Esophagus squamous epithelium (tissue), 5 donors: Measurements from ENCODE around the gene SLC39A3. TPM values are rescaled to one million over a fixed set of nuclear protein-coding genes. Genes with fewer than 3 reads are reported as not detected.

Experiments used
- DNase-seq: peaks from one replicate; lab custom pipeline; 2025; lab: John Stamatoyannopoulos, UW
- H3K27ac ChIP-seq, 4 donors: fragments of 200-600 bp; sonication (generic); one replicate each; pipeline ENCODE4 v1.5.1; 2016 to 2019; ENCODE audit warnings: mild to moderate bottlenecking in 1 of 4
- H3K27me3 ChIP-seq, 4 donors: fragments of 200-600 bp; sonication (generic); 1 replicate in 3 of 4; 2 replicates in 1 of 4; pipeline versions ENCODE4 v1.5.1 to v1.6.0; 2017 to 2021; ENCODE audit warnings: antibody characterized with exemption in 1 of 4
- H3K36me3 ChIP-seq, 3 donors: fragments of 200-600 bp; sonication (generic); one replicate each; pipeline ENCODE4 v1.5.1; 2016 to 2019
- H3K4me1 ChIP-seq, 3 donors: fragments of 200-600 bp; sonication (generic); one replicate each; pipeline ENCODE4 v1.5.1; 2017 to 2019
- H3K4me3 ChIP-seq, 4 donors: fragments of 200-600 bp; sonication (generic); 1 replicate in 3 of 4; 2 replicates in 1 of 4; pipeline ENCODE4 v1.5.1; 2016 to 2019; ENCODE audit warnings: mild to moderate bottlenecking in 2 of 4, moderate library complexity in 1 of 4
- H3K9me3 ChIP-seq, 3 donors: fragments of 200-600 bp; sonication (generic); one replicate each; pipeline ENCODE4 v1.5.1; 2016 to 2019
- POLR2A ChIP-seq, 4 donors: fragments of 450-650 bp; IDR thresholded peaks; one replicate each; pipeline ENCODE4 v1.6.1; 2017; ENCODE audit warnings: antibody characterized with exemption in 4 of 4, mild to moderate bottlenecking in 4 of 4, moderate library complexity in 3 of 4
- WGBS, 2 donors: methylation state at CpG; one replicate each; pipeline ENCODE4 v1.1.5; 2018; 5-methylcytosine and 5-hydroxymethylcytosine counted together
- intact Hi-C: fragments of 100-400 bp; cut with DNase I; formaldehyde crosslinking; loops from one replicate; pipeline ENCODE4 v1.15.0; 2022
- total RNA-seq, 4 donors: library from RNA; depleted of rRNA; stranded (reverse); fragments of >200 nt; gene quantifications; one replicate each; pipeline ENCODE4 v1.1.0, GENCODE V29; 2016
- TF ChIP-seq, protein P1 (sequence below), 6 experiments: fragments of 450-650 bp in 4 of 6; fragments of 200-600 bp in 2 of 6; sonication (generic) in 2 of 6; IDR thresholded peaks; one replicate each; pipeline ENCODE4 v1.5.1; 2016 to 2019; ENCODE audit warnings: antibody characterized with exemption in 6 of 6, mild to moderate bottlenecking in 4 of 6, moderate library complexity in 4 of 6
- donor health status: DM: yes; HTN: yes; CAD: no.

The SLC39A3 gene
- total RNA-seq, 4 donors from 2014 or later: 14.8 to 22.1 (median 20.7) TPM

DNA sequence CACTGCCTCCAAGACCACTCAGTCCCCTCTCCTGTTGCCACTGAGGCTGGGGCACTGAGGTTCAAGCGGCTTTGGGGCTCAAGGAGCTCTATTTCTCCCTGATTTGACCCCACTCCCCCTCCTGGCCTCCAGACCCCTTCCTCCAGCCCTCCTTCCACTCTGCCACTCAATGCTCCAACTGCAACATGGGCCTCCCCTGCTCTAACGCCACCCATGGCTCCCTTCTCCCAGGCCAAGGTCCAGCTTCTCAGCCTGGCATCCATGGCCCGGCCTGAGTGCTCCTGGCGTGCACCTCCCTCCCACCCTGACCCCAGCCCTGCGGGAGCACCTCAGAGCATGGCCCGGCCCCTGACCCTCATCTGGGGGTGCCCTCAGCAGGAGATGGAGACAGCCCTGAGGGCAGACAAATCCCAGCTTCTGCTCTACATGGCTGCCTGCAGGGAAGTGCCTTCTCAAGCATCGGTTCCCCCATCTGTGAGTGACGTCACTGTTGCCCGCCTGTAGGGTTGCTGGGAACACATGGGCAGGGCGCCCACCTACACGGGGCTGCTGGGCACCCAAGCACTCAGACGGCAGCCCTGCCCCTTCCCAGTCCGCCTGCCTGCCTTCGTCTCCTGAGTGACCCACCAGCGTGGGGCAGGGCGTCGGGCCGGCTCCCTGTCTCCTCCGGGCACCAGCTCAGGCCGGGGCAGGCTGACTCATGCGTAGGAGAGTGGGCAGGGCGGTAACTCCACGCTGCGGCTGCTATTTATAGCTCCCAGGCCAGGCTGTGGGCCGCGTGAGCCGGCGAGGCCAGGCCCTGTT lies 17.1 kb downstream of the SLC39A3 start:
- no peak for DNase-seq
- 45 to 95% methylated on average over 3 to 7 of the region's 28 CpGs for WGBS, 2 donors
- Histone ChIP-seq H3K9me3 (no peaks in the 10 kb centered on the region), H3K4me3 (no peak overlapping the region), H3K36me3 (no peaks in the 10 kb centered on the region), H3K27me3 (peaks cover 0 to 89% (median 10%) of the 10 kb centered on the region in 4 donors), H3K4me1 (peaks cover 29 to 50% (median 29%) of the 10 kb centered on the region in 3 donors), H3K27ac (peak overlapping the region in 3 of 4 donors; percentile 50 to 62 (median 60))
- intact Hi-C loops: no loop called here
- TF ChIP-seq POLR2A (IDR thresholded peaks at IDR 0.05): no peak
- TF ChIP-seq, protein P1, sequence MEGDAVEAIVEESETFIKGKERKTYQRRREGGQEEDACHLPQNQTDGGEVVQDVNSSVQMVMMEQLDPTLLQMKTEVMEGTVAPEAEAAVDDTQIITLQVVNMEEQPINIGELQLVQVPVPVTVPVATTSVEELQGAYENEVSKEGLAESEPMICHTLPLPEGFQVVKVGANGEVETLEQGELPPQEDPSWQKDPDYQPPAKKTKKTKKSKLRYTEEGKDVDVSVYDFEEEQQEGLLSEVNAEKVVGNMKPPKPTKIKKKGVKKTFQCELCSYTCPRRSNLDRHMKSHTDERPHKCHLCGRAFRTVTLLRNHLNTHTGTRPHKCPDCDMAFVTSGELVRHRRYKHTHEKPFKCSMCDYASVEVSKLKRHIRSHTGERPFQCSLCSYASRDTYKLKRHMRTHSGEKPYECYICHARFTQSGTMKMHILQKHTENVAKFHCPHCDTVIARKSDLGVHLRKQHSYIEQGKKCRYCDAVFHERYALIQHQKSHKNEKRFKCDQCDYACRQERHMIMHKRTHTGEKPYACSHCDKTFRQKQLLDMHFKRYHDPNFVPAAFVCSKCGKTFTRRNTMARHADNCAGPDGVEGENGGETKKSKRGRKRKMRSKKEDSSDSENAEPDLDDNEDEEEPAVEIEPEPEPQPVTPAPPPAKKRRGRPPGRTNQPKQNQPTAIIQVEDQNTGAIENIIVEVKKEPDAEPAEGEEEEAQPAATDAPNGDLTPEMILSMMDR (IDR thresholded peaks at IDR 0.05): no peak

DNA sequence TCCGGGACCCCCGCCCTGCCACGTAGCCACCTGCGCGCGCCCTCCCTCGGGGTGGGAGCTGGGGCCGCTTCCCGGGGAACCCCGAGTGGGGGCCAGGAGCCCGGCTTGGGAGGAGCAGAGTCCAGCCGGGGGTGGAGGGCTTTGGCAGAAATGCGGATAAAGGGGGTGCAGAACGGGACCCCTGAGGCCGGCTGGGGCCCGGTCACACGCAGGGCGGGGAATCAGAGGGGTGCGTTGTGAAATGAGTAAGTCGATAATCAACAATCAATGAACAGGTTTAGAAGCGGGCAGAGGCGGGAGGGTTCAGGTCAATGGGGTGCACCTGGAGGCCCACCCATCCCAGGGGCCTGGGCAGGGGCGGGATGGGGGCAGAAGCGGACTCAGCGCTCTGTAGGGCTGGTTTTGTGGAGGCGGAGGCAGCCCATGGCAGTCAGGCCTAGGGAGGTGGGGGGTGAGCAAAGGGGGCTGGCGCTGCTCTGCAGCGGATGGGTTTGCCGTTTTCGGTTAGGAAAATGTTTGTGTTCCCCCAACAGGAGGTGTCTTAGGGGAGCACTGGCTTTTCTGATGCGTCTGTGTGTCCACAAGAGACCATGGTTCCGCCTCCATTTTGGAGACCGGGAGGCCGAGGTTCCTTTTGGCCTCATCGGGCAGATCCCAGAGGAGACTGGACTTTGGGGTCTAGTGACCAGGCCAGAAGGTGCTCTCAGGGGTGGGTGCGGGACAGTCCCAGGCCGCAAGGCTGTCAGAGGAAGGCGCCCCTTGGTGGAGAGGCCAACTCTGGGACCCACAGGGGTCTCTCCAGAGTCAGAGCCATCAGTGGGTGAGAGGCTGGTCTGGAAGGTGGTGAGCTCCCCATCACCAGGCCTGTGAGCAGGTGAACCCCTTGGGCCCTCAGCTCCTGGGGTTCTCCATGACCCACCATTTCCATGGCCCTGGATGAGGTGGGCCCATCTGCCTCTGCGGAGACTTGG lies 18.0 kb downstream of the SLC39A3 start:
- peaks cover 0 to 89% (median 8%) of the 10 kb centered on the region in 4 donors for H3K27me3 ChIP-seq
- peak overlapping the region in 3 of 4 donors; percentile 55 to 65 (median 60) for H3K27ac ChIP-seq
- peak overlapping the region in 3 of 4 donors; percentile 34 to 65 (median 54) for H3K4me3 ChIP-seq
- no peaks in the 10 kb centered on the region for H3K9me3 ChIP-seq
- H3K36me3 ChIP-seq: no peaks in the 10 kb centered on the region
- no peak for DNase-seq
- intact Hi-C loops: no loop called here
- TF ChIP-seq POLR2A (IDR thresholded peaks at IDR 0.05): no peak
- TF ChIP-seq, protein P1 (IDR thresholded peaks at IDR 0.05): no peak
- 27 to 31% methylated on average over 10 to 21 of the region's 39 CpGs for WGBS, 2 donors
- peaks cover 23 to 43% (median 28%) of the 10 kb centered on the region in 3 donors for H3K4me1 ChIP-seq

DNA sequence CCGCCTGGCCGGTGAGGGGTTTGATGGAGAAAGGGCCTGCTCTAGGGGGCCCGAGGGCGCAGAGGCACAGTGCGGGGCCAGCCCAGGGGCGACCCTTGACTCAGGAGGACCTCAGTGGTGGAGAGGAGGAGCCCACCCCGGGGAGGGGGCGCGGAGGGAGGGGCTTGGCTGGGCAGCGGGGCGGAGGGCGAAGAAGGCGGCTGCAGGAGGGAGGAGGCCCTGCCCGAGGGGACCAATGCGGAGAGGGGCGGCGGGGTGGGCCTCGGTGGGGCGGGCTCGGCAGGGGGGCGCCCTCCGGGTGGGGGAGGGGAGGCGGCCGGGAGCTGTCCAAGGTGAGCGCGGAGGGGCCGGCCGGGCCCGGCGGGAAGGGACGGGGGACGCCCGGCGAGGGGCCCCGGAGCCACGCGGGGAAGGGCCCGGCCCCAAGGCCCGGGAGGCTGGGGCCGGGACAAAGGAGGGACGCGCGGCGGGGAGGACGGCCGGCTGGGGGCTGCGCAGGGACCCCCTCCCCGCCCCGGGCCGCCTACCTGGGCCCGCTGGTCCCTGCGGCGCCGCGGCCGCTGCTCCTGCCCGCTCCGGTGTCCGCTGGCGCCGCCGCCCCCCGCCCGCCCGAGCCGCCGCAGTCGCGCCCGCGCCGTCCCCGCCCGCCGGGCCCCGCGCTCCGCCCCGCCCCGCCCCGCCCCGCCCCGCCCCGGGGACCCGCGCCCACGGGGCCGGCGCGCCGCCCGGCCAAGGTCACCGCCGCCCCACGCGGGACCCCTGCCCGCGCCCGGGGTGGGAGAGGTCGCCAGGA lies 18.8 kb downstream of the SLC39A3 start, which contains the start of gene DIRAS1:
Gene DIRAS1 (minus strand): TSS at position 596 of the 793 bp plus-strand sequence. CDS start 3,566 bp downstream, outside the sequence.
- Histone ChIP-seq H3K9me3 (peaks cover 0 to 4% (median 0%) of the 10 kb centered on the region in 3 donors), H3K27ac (peak within 1 kb of the TSS in 3 of 4 donors; percentile 38 to 65 (median 55)), H3K4me1 (peaks cover 21 to 39% (median 25%) of the 10 kb centered on the region in 3 donors), H3K27me3 (peaks cover 0 to 80% (median 8%) of the 10 kb centered on the region in 4 donors), H3K4me3 (peak within 1 kb of the TSS; percentile 25 to 65 (median 48)), H3K36me3 (no peaks in the 10 kb centered on the region)
- intact Hi-C loops: no loop called here
- 0 to 10% methylated on average over 2 to 13 of the region's 100 CpGs for WGBS, 2 donors
- DNase-seq: no peak
- TF ChIP-seq, protein P1 (IDR thresholded peaks at IDR 0.05): no peak
- TF ChIP-seq POLR2A (IDR thresholded peaks at IDR 0.05): no peak

DNA sequence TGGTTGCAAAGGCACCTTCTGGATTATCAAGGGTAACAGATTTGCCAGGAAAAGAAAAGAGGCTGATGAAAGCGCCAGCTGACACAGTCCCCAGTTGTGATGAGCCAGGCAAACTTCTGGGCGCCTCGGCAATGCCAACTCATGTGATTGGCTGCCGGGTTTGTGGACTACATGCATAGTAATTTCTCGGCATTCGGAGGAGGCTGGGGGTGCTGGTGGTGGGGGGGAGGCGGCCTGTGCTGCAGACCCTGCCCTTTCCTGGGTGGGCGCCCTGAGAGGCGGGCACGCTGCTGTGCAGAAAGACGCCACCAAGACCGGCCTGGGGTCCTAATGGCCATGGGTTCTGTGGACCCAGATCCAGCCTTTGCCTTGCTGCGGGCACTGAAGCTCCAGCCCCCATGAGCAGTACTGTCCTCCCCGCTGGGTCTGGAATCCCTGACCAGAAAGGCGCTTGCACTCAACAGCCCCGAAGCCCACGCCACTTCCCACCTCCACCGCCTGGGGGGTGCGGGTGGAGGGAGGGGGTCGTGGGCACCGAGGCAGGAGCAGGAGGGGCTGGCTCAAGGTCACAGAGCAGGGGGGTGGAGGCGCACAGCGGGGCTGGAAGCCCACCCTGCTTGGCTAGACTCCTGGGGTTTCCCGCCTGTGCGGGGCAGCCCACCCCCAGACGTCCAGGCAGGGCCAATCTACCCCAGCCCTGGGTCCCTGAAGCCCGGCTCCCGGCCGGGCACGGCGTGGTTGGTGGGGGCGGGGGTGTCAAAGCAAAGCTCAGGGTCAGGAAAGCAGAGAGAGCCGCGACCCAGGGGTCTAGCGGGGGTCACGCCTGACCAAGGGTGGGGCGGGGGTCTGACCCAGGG lies 19.7 kb downstream of the SLC39A3 start:
- Histone ChIP-seq H3K27ac (peak overlapping the region in 2 of 4 donors; percentile 34 to 42), H3K4me1 (peaks cover 21 to 39% (median 25%) of the 10 kb centered on the region in 3 donors), H3K27me3 (peaks cover 0 to 71% (median 8%) of the 10 kb centered on the region in 4 donors), H3K36me3 (no peaks in the 10 kb centered on the region), H3K9me3 (peaks cover 0 to 12% (median 3%) of the 10 kb centered on the region in 3 donors), H3K4me3 (peak overlapping the region; percentile 25 to 65 (median 48))
- WGBS, 2 donors: 0 to 4% methylated on average over 4 of the region's 37 CpGs
- intact Hi-C loops: no loop called here
- TF ChIP-seq, protein P1 (IDR thresholded peaks at IDR 0.05): no peak
- no peak for TF ChIP-seq POLR2A (IDR thresholded peaks at IDR 0.05)
- DNase-seq: no peak
